ENCODE results near the gene STAG1. TPM values are rescaled to one million over a fixed set of nuclear protein-coding genes. Genes with fewer than 3 reads are reported as not detected.

STAG1 gene
- polyA plus RNA-seq, 1 of the 3 experiments (the other 2 are of a cell fraction): 5.5 TPM

DNA sequence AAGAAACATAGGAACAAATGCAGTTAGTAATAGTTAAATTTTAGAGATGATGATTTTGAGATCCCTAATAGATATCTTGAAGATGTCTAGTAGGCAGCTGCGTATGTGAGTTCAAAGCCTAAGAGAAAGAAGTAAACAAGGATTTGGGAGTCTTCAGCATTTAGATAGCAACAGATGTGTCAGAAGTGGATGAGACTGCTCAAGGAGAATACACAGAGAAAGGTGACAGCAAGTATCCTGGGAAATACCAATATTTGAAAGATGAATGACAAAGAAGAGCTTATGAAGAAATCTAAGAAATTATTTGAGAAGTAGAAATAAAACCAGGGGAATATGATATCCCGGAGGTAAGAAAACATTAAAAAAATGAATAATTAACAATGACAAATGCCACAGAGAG is 371.1 kb downstream of the STAG1 start:
- Histone ChIP-seq H3K36me3 (replicated peaks in 1 of 2; ENCODE audit: control insufficient read depth in 1 of 2, insufficient read depth in 2 of 2, low read length in 1 of 2) (peaks cover 0 to 11% of the 10 kb centered on the region in 2 experiments), H3K9me2 (no peaks in the 10 kb centered on the region), H3K4me3 (ENCODE audit: low read depth in 2 of 2, low read length in 1 of 2) (no peak overlapping the region), H3K27ac (ENCODE audit: low read depth in 2 of 2, low read length in 1 of 2) (no peak overlapping the region), H3K79me2 (ENCODE audit: insufficient read depth) (no peaks in the 10 kb centered on the region; the same call in 1 of the 2 replicates), H4K20me1 (ENCODE audit: insufficient read depth) (no peaks in the 10 kb centered on the region), H3K9ac (no peak overlapping the region), H2AFZ (ENCODE audit: low read depth) (no peak overlapping the region), H3K4me2 (no peak overlapping the region), H3K9me3 (no peaks in the 10 kb centered on the region), H3F3A (replicated peaks; ENCODE audit: insufficient read depth) (peaks cover 3% of the 10 kb centered on the region), H3K4me1 (ENCODE audit: control insufficient read depth in 1 of 2, insufficient read depth in 2 of 2, low read depth in 1 of 2, low read length in 1 of 2) (peaks cover 0 to 5% of the 10 kb centered on the region in 2 experiments; a peak in 2 of 4 replicates), H3K27me3 (ENCODE audit: insufficient read depth) (no peaks in the 10 kb centered on the region)
- DNase-seq: no peak
- ChIA-PET POLR2A (no interaction called here), CTCF (interaction anchor here (1.1 to 7.6 kb wide), 3 partner anchors 10 to 633 kb away, joined by 5 to 44 read pairs (median 9); partner anchors contain the start of gene STAG1)
- TF ChIP-seq FOXM1 (IDR thresholded peaks at IDR 0.05; ENCODE audit: low read depth) (no peak), TAF1 (IDR thresholded peaks at IDR 0.05; ENCODE audit: borderline replicate concordance, low read depth, low read length) (no peak), TCF12 (IDR thresholded peaks at IDR 0.05) (no peak), RFX5 (IDR thresholded peaks at IDR 0.05; ENCODE audit: low read length) (peak; percentile 62; the same call in 1 of the 2 replicates)
- WGBS (ENCODE audit: low lambda C conversion rate): 92% methylated on average over 2 of the region's 2 CpGs

DNA sequence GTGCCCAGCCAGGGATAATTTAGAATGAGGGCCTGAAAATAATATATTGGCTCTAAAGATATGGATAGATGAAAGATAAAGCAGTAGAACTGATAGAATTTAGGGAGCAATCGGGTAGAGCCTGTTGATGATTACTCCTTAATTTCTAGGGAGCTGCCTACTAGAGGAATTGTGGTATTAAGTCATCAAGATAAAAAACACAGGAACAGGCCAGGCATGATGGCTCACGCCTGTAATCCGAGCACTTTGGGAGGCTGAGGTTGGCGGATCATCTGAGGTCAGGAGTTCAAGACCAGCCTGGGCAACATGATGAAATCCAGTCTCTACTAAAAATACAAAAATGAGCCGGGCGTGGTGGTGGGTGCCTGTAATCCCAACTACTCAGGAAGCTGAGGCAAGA is 371.6 kb downstream of the STAG1 start:
- H3K27me3 ChIP-seq (ENCODE audit: insufficient read depth): no peaks in the 10 kb centered on the region
- DNase-seq: no peak
- H4K20me1 ChIP-seq (ENCODE audit: insufficient read depth): no peaks in the 10 kb centered on the region
- H3K4me2 ChIP-seq: no peak overlapping the region
- H3K79me2 ChIP-seq (ENCODE audit: insufficient read depth): no peaks in the 10 kb centered on the region; the same call in 1 of the 2 replicates
- no peaks in the 10 kb centered on the region for H3K9me2 ChIP-seq
- 83% methylated on average over 6 of the region's 6 CpGs for WGBS (ENCODE audit: low lambda C conversion rate)
- ChIA-PET CTCF (interaction anchor here (1.6 to 7.6 kb wide), 2 partner anchors 11 to 372 kb away, joined by 9 to 44 read pairs; partner anchors contain the start of gene STAG1), POLR2A (no interaction called here)
- peaks cover 0 to 13% of the 10 kb centered on the region in 2 experiments for H3K36me3 ChIP-seq (replicated peaks in 1 of 2; ENCODE audit: control insufficient read depth in 1 of 2, insufficient read depth in 2 of 2, low read length in 1 of 2)
- no peaks in the 10 kb centered on the region for H3K9me3 ChIP-seq
- H3K27ac ChIP-seq (ENCODE audit: low read depth in 2 of 2, low read length in 1 of 2): no peak overlapping the region
- TF ChIP-seq SIN3A (IDR thresholded peaks at IDR 0.05; ENCODE audit: borderline replicate concordance, low read depth, low read length) (no peak), FOSL2 (IDR thresholded peaks at IDR 0.05; ENCODE audit: borderline replicate concordance, low read depth) (no peak), MXI1 (IDR thresholded peaks at IDR 0.05; ENCODE audit: low read depth, low read length) (no peak), NRF1 (IDR thresholded peaks at IDR 0.05; ENCODE audit: low read depth, low read length) (no peak), RXRA (IDR thresholded peaks at IDR 0.05; ENCODE audit: borderline replicate concordance, low read depth) (no peak), FOXM1 (IDR thresholded peaks at IDR 0.05; ENCODE audit: low read depth) (no peak), RFX5 (IDR thresholded peaks at IDR 0.05; ENCODE audit: low read length) (no peak), ELF1 (IDR thresholded peaks at IDR 0.05) (no peak), YY1 (IDR thresholded peaks at IDR 0.05; ENCODE audit: low read depth) (no peak), EP300 (IDR thresholded peaks at IDR 0.05; ENCODE audit: borderline replicate concordance in 1 of 2, low read depth in 1 of 2, low read length in 1 of 2) (no peak)
- TF ChIP-seq, protein P1, sequence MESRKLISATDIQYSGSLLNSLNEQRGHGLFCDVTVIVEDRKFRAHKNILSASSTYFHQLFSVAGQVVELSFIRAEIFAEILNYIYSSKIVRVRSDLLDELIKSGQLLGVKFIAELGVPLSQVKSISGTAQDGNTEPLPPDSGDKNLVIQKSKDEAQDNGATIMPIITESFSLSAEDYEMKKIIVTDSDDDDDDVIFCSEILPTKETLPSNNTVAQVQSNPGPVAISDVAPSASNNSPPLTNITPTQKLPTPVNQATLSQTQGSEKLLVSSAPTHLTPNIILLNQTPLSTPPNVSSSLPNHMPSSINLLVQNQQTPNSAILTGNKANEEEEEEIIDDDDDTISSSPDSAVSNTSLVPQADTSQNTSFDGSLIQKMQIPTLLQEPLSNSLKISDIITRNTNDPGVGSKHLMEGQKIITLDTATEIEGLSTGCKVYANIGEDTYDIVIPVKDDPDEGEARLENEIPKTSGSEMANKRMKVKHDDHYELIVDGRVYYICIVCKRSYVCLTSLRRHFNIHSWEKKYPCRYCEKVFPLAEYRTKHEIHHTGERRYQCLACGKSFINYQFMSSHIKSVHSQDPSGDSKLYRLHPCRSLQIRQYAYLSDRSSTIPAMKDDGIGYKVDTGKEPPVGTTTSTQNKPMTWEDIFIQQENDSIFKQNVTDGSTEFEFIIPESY (IDR thresholded peaks at IDR 0.05; ENCODE audit: borderline replicate concordance, low read depth): no peak
- no peak overlapping the region for H3K4me3 ChIP-seq (ENCODE audit: low read depth in 2 of 2, low read length in 1 of 2)
- peaks cover 0 to 5% of the 10 kb centered on the region in 2 experiments; a peak in 2 of 4 replicates for H3K4me1 ChIP-seq (ENCODE audit: control insufficient read depth in 1 of 2, insufficient read depth in 2 of 2, low read depth in 1 of 2, low read length in 1 of 2)
- no peak overlapping the region for H2AFZ ChIP-seq (ENCODE audit: low read depth)
- peaks cover 3% of the 10 kb centered on the region for H3F3A ChIP-seq (replicated peaks; ENCODE audit: insufficient read depth)
- H3K9ac ChIP-seq: no peak overlapping the region
